ENCODE data around the gene JARID2.

The JARID2 gene

DNA sequence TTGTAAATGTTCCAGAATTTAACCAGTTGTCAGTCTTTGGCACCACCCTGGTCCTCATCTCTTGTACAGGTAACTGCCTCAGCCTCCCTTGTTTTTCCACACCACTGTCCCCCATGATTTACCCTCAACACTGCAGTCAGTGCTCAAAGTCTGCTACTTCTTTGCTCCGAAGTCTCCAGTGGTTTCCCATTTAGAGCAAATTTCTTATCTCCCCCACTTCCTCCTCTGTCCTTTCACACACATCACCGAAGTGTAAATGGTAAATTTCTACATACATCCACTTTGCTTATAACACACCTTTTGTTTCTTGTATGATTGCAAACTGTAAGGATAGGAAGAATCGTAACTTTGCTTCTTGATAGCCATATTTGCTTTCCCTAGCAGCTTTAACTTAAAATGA lies 115.3 kb downstream of the JARID2 start:
- no peak for DNase-seq

DNA sequence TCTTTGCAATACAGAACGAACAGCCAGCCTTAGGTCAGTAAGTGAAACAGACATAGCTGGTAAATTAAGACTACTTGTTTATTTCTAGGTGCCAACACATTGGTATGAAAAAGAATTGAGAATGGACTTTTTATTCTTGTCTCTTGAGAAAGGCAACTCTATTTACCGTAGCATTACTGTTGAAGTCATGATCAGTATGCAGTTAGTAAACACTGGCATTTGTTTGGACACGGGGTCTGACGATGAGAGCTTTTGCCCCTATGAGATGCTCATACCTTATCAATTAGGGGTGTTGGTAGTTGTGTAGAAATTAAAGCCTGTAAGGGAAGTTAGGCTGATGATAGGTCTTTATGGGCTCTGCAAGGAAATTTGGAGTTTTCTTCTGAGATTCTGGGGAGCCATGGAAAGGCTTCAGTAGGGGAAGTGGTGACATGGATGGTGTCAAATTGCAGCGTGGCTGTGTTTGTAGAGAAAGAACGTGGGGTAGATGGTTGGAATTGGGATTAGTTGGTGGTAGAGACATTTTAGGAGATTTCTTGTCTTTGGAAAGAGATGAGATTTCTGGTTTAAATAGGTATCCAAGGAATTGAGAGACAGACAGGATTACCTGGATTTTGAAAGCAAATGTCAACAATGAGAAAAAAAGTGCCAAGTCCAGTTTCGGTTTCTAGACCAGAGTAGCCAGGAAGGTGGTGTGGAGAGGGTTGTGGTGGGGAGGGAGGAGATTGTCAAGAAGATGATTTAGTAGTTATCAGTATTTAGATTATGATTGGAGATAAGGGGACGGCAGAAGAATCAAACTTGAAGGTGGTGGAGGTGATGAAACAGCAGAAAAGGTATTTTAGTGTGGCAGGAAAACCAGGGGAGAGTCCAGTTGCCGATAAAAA lies 116.6 kb downstream of the JARID2 start:
- DNase-seq, result no peak

DNA sequence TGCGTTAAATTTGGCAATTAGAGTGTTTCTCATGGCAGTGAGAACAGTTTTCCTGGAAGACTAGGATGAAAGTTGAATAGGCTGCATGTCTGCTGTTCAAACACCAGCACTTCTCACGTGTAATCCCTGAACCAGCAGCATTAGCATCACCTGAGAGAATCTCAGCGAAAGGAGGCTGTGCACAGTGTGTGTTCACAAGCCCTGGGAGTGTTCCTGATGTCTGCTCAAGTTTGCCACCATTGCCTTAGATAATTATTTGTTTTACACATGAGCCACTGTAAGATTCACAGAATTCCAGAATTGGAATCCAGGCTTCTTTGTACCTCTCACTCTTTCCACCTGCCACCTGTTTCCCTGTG lies 117.3 kb downstream of the JARID2 start:
- no peak for DNase-seq

DNA sequence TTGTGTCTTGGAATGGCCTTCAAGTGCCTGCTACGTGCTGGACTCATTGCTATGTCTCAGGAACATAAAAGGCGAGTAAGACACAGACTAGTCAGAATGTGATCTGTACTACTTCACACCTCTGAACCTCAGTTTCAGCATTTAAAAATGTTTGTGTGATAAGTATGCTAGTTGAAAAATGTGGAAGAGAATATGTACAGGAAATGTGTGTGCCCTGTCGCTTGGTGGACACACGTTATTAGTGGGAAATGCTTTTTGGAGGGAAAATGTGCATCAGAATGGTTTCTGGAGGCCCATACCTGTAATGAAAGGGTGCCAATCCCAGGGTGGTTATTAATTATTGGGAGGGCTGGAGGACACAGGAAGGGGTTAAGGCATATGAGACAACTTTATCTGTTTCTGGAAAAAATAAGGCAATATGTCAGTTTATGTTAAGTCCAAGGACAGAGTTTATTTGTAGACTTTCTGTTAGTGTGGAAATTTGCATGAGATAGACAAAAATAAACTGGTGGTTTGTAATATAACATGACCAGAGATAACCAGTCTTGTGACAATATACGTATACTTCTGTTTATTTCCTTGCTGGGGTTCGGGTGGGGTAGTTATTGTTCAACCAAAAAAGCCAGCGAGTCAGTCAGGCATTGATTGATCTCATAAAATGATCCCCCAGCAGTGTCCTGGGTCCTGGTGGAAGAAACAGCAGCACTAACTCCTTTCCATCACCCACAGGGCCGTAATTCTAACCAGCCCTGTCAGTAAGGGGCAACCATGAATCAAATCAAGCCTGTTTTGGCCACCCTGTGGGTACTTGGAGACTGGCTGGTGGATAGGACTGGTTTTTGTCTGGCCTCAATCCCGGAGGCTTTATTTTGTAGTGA lies 117.9 kb downstream of the JARID2 start:
- no peak for DNase-seq

DNA sequence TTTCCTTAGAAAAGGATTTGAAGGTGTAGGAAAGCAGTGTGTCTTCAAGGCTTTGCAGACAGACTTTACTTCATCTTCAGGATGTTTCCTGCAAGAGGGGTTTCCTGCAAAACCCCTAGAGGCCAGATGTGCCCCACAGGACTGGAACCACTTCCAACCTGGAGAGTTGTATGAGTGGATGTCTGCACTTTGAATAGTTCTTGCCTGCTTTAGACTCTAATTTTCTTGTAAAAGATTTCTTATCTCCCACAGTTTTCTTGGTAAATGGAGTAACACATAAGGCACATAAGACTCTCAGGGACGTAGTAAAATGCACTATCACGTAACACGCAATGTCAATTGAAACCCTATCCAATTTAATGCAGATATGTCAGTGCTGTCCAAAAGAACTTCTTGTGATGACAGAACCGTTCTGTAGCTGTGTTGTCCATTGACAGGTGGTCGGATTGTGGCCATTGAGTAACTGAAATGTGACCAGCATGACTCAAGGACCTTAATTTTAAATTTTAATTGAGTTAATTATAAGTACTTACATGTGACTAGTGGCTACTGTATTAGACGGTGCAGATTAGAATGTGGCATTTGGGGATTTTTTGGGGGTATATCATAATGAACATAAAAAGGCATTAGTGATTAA lies 118.7 kb downstream of the JARID2 start:
- DNase-seq, result no peak

DNA sequence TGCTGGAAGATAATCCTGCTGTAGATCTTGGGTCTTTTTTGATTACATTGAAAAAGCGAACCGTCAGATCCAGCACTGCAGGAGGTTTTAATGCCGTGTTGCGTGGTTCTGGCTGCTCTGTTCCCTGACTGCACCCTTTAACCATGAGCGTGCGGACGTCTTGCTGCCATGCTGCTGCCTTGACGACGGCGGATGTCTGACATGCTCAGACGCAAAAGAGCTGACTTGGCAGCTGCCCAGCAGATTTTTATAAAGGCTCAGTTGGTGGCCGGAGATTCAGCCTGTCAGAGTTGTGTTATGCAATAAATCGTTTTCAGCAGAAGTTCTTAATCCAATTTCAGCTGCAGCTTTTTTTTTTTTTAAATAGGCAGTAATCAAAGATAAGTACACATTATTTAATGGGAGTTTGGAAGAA lies 119.4 kb downstream of the JARID2 start:
- no peak for DNase-seq

DNA sequence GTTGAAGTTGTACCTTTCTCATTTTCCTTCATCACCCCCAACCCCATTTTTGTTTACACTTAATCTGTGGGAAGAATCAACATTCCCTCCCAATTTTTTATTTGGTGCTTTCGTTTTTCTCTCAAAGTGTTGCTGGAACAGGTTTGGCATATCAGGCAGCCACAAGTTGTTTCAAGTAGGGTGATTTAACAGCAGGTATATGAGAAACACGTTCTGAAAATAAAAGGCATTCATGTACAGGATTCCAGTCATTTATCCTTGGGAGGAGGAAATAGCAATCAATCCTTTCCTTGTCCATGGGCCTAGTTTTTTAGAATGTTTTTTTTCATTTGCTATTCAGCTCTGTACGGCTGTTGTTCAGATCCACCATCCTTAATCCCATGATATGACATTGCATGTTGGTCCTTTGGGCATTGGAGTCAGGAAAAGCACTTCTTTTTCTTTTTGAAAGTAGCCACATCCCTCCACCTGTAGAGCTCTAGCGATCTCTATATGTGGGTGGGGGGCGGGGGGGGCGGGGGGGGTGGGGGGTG lies 120.2 kb downstream of the JARID2 start:
- DNase-seq, result no peak

DNA sequence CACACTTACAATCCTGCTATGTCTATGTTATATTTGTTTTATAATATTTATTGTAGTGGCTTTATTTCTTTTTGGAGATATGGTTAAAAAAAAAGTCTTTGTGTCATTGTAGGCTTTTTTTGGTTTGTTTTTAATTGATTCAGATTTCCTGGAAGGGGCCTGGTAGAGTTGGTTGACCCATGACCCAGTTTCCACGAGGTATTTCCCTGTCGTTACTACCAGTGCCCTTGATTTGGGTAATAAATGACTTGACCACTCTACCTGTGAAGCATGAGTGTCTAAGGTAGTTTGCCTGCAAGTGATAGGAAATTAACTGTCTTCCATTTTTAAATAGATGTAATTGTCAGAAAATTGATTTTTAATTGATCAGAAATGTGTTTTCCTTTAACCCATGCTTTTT lies 121.0 kb downstream of the JARID2 start:
- DNase-seq, result no peak

DNA sequence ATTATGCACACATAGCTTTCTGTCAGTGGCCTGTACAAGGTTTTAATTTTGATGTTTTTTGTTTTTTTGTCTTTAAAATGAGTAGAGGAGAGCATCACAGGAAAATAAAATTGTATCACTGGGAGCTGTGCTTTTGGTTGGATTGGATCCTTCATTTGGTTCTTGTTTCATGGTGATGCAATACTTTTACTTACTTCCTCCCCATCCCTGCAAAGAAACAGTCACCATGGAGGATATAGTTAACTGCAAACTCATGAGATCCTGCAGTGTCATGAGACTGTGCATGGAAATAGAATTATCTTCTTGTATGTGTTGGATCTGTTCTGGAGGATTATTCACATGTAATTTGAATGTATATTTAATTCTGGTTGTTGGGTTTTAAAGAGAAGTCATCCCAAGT lies 122.3 kb downstream of the JARID2 start:
- no peak for DNase-seq

DNA sequence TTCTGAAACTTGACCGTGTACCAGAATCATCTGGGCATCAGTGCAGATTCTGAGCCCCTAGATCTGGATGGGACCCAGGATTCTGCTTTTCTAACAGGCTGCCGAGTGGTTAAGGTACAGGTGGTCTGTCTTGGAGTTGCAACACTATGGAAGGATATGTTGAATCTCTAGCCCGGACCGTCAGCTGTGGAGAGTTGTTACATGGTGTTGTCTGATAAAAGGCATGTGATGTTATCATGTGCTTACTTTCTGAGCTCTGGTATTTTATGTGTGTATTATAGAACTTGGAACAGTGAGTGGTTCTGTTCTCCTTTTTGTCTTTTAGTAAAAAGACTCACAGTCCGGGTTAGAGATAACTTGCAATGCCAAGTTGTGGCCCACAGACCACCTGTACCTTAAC lies 123.0 kb downstream of the JARID2 start:
- no peak for DNase-seq

DNA sequence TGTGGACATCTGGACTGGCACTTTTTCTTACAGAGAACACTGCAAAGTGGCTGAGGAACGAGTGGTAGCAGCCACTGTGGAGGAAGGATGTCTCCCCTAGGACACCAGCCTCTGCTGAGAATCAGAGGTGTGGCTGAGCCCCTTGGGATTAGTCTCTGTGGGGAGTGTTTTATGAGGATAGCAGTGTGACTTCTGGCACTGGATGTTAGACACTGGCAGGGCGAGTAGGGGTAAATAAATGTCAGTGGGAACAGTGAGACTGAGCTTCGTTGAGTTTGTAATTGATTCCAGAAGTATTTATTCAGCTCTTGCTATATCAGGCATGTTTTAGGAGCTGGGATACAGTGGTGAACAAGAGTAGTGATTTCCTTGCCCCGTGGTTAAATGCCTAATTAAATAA lies 124.0 kb downstream of the JARID2 start:
- no peak for DNase-seq

DNA sequence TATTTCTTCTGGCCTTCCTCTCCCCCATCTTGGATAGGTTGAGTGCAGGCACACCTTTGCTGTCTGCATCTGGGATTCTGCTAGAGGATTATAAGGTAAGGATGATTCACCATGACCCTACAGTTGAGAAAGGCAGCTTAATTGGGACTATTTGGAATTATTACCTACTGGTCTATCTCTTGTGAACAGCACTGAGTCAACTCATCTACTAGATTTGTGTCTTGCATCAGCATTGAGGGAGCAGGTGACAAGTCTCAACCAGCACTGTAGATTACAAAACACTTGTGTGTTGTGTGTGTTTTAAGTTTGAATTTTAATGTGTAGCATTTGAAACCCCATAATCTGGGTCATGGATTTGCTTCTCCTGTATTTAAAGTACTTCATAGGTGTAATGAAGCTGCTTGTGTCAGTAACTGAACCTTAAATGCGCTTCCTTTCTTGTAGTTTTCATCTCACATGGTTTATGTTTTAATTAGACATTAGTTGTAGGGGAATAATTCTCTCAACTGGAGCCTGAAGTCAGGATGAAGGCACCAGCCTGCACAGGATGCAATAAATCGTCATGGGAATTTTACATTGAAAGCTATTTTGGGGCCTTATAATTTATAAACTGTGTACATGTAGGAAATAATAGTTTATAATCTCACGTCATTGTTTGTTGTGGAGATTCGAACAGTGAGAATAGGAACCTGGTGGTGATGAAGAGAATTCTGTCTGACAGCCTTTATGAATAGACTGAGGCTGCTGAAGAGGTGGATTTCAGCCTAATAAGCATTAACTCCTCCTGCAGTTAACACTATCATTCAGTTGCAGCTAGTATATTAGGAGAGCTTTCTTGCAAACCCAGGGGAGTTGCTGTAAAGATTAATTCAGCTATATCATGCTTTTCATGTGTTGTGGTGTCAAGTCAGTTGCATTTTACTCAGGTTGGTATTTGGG lies 125.1 kb downstream of the JARID2 start:
- no peak for DNase-seq

DNA sequence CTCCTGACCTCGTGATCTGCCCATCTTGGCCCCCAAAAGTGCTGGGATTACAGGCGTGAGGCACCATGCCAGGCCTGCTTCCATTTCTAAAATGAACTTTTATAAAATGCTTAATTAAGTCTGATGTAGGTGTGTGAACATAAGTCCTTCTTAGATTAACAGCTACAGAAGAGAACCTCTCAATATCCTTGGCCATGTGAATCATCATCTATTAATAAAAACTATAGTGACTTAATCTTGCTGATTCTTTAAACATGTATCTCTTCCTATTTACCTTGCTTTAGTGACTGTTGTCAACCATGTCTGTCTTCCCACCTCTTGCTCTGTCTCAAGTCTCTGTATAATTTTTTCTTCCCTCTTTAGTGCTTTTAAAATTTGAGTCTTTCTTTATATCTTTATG lies 127.1 kb downstream of the JARID2 start:
- DNase-seq, result no peak

DNA sequence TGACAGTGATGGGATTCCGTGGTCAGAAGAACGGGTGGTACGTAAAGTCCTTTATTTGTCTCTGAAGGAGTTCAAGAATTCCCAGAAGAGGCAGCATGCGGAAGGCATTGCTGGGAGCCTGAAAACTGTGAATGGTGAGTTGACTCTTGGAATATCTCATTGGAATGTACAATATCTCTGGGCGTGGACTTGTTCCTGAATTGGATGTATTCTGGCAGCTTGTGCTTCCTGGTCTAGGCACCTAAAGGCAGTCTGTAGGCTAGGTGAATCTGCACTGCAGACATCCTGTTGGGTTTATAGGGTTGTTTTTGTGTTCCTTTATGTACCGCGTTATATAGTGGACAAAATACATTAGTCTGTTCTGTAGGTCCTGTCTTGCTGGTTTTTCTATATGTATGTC lies 128.2 kb downstream of the JARID2 start:
- no peak for DNase-seq

DNA sequence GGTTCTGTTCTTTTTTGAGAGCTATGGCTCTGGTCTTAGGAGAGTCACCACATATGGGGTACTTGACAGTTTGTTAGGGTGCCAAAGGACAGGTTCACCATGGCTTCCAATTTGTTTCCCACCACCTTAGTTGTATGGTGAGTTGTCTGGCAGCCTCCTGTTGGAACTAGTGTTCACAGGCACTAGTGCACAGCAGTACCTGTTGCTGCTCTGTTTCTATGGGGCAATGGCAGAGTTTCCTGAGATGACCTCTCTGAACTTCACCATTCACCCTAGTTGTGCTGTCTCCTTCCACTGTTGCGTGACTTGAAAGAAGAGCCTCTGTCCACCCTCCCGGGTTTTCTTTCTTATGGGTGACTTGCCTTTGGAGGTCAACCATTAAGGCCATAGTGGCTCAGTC lies 129.1 kb downstream of the JARID2 start:
- DNase-seq, result no peak

DNA sequence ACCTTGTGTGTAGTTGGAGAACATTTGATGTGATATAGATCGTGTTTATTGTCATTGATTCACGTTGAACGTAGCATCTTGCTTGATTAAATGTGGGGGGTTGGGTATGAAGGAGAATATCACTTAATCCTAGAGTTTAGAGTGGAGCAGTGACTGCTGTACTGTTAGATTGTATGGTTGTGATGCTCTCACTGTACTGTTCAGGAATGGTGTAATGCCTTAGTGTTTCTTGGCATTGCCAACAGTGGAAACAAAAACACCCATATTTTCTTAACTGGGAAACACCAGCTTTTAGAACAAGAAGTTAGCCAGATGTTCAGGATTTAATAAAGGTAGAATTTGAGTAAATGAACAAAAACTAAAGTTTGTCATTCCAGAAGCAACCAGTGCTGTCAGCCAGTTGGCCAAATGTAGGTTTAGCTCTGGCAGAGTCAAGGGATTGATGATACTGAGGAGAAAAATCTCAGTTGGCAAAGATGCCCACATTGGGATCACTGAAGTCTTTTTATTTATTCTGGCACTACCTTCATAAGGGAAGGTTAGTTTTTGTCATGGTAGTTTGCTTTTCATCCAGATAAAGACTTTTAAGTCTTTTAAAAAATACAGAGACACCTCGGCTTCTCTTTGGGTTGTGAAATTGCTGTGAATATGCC lies 129.9 kb downstream of the JARID2 start:
- no peak for DNase-seq

DNA sequence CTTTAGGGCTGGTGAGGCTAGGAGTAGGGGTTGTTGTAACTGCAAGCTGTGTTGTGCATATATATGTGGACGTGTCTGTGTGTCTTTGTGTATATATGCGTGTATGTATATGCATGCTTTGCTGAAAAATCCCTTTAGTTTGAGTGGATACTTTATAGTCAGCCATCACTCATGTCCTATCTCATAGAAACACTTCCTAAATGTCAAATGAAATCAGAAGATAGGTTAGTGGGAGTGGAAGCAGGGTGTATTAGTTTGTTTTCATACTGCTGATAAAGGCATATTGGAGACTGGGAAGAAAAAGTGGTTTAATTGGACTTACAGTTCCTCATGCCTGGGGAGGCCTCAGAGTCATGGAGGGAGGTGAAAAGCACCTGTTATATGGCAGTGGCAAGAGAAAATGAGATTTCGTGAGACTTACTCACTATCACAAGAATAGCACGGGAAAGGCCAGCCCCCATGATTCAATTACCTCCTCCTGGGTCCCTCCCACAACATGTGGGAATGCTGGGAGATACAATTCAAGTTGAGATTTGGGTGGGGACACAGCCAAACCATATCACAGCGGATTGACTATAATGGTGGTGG lies 131.1 kb downstream of the JARID2 start:
- DNase-seq, result no peak

DNA sequence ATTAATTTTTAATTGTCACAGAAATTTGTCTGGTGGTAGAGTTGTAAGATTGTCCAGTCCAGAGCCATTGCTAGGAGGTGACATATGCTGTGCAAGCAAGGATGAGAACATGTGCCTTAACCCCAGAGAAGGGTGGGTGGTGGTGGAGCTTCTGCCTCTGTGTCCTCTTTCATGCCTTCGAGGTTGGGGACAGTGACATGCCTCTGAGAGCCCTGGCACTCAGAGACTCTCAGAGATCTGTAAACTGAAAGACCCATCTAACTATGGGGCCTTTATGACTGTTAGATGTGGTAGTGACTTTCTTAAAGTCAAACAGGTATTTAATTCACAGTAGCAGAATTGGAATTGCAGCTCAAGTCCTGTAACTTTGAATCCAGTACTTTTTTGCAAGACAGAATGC lies 132.4 kb downstream of the JARID2 start:
- DNase-seq, result no peak

DNA sequence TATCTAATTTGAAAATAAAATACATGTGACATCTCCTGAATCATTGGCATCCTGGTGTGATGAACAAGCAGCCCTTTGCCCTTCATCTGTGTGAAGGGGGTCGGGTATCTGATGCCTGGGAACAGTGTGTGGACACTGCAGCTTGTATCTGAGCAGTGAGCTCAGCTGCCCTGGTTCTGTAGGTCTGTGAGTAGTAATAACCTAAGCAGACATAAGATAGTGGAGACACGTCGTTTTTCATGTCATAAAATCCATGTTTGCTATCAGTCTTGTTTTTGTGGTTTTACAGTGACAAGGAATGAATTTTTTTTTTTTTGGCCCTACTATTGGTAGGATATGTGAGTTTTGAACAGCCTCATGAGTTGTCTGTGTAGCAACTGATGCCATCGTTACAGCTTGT lies 133.0 kb downstream of the JARID2 start:
- no peak for DNase-seq

DNA sequence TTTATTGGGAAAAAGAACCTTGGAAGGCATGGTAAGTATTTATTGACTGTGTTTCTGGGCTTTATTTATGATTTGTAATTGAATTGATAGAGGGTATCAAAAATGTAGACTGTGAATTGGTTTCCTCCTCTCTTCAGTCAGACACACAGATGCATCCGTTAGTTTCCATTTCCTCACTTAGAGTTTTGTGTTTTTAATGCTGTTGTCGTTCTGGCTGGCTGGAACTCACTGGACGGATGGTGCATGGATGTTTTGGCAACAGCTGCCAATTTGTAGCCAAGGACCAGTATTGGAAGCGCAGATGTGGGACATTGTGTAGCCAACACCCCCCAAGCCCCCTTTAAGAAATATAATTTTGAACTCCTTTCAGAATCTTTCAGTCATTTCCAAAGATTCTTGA lies 134.5 kb downstream of the JARID2 start:
- DNase-seq, result no peak

DNA sequence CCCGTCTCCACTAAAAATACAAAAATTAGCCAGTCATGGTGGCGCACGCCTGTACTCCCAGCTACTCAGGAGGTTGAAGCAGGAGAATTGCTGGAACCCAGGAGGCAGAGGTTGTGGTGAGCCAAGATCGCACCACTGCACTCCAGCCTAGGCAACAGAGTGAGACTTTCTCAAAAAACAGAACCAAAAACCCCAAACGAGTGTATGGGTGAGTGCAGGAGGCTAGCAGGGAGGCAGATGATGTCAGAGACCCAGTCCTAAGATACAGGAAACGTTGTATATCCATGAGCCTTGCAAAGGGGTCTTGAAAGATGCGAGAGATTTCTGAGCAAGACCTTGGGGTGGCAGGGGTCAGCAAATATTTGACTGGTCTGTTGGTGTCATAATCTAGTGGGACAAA lies 136.2 kb downstream of the JARID2 start:
- DNase-seq, result no peak
